ENCODE measurements around the gene CHPT1.

DNA sequence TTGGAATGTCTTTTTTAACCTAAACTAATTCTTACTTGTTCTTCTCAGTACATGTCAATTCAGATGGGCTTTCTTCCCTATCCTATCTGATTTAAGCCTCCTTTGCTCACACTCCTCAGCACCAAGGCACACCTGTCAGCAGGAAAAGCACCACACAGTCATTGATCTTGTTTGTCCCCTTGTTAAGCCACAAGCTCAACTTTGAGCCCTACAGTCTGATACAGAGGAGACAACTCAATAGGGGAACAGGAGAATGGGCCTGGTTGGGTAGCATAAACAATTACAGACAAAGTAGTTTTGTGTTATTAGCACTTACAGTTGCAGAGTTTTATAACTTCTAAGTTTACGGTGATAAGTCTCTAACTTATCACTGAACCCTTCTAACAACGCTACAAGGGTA lies 71.3 kb downstream of the CHPT1 start:
- no peak for TF ChIP-seq EZH2 (IDR thresholded peaks at IDR 0.05; ENCODE audit: borderline replicate concordance, low read length)
- TF ChIP-seq, protein P1, sequence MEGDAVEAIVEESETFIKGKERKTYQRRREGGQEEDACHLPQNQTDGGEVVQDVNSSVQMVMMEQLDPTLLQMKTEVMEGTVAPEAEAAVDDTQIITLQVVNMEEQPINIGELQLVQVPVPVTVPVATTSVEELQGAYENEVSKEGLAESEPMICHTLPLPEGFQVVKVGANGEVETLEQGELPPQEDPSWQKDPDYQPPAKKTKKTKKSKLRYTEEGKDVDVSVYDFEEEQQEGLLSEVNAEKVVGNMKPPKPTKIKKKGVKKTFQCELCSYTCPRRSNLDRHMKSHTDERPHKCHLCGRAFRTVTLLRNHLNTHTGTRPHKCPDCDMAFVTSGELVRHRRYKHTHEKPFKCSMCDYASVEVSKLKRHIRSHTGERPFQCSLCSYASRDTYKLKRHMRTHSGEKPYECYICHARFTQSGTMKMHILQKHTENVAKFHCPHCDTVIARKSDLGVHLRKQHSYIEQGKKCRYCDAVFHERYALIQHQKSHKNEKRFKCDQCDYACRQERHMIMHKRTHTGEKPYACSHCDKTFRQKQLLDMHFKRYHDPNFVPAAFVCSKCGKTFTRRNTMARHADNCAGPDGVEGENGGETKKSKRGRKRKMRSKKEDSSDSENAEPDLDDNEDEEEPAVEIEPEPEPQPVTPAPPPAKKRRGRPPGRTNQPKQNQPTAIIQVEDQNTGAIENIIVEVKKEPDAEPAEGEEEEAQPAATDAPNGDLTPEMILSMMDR (IDR thresholded peaks at IDR 0.05; ENCODE audit: low read length) = no peak

Measured in OCI-LY1 (cell line).